Natural killer cell treated with Interleukin-12 subunit alpha and Interleukin-12 subunit beta and Interleukin-15 and Interleukin-18, amount 100 ng/mL, for 72 hours (primary cell): ENCODE data around the gene NRIP2. TPM values are rescaled to one million over a fixed set of nuclear protein-coding genes. Genes with fewer than 3 reads are reported as not detected.

Source experiments
- ATAC-seq, 2 donors: fragments of 150-1000 bp; cut with Tn5 transposase in 1 of 2; sonication (Bioruptor Pico), chemical (Tn5 transposase) in 1 of 2; 2 replicates each; pipeline ENCODE4 v1.10.0; 2021
- DNase-seq: peaks from one replicate; pipeline ENCODE4 v3.0.0; 2022; ENCODE audit warnings: low spot score
- H3K27ac Mint-ChIP-seq, 2 donors: 1 replicate in 1 of 2; 2 replicates in 1 of 2; pipeline ENCODE4 v1.8.0; 2022; ENCODE audit warnings: mixed read lengths in 2 of 2, mild to moderate bottlenecking in 1 of 2, moderate library complexity in 1 of 2
- H3K27me3 Mint-ChIP-seq, 2 donors: 1 replicate in 1 of 2; 2 replicates in 1 of 2; pipeline ENCODE4 v1.8.0; 2022; ENCODE audit warnings: mixed read lengths in 2 of 2
- H3K36me3 Mint-ChIP-seq: one replicate; pipeline ENCODE4 v1.8.0; 2022; ENCODE audit warnings: mixed read lengths
- H3K4me1 Mint-ChIP-seq, 2 donors: 1 replicate in 1 of 2; 2 replicates in 1 of 2; pipeline ENCODE4 v1.8.0; 2022; ENCODE audit warnings: low read depth in 2 of 2, mixed read lengths in 2 of 2, mild to moderate bottlenecking in 1 of 2
- H3K4me3 Mint-ChIP-seq: one replicate; pipeline ENCODE4 v1.8.0; 2022; ENCODE audit warnings: mixed read lengths
- H3K9me3 Mint-ChIP-seq: 2 replicates; pipeline ENCODE4 v1.8.0; 2022; ENCODE audit warnings: mixed read lengths
- total RNA-seq, 2 donors: library from RNA; stranded (reverse); gene quantifications; one replicate each; pipeline ENCODE4 v1.2.3, GENCODE V29; 2022

Gene NRIP2
- total RNA-seq, 2 donors from 2014 or later = not detected

DNA sequence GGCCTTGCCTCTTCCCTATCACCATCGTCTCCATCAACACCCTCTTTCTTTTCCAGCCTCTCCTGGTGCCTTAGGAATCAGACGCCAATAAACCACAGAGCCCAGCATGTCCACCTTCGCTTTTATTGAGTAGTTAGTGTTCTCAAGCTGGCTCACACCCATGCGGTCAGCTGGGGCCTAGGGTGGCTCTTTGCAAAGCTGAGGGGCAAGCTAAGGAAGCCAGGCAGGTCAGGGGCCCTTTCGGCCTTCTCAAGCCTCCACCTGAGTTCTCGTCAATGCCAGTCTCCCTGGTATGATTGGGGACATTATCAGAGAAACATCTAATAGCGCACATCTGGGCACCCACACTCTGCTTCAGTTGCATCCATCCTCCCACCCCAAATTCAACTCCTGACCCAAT, 22.7 kb upstream of the NRIP2 start:
- no peak for ATAC-seq
- no peaks in the 10 kb centered on the region for H3K4me1 Mint-ChIP-seq
- H3K36me3 Mint-ChIP-seq = peaks cover 7% of the 10 kb centered on the region
- no peak for DNase-seq
- no peak overlapping the region for H3K4me3 Mint-ChIP-seq
- H3K27me3 Mint-ChIP-seq = no peaks in the 10 kb centered on the region
- H3K27ac Mint-ChIP-seq = no peak overlapping the region
- no peaks in the 10 kb centered on the region for H3K9me3 Mint-ChIP-seq

DNA sequence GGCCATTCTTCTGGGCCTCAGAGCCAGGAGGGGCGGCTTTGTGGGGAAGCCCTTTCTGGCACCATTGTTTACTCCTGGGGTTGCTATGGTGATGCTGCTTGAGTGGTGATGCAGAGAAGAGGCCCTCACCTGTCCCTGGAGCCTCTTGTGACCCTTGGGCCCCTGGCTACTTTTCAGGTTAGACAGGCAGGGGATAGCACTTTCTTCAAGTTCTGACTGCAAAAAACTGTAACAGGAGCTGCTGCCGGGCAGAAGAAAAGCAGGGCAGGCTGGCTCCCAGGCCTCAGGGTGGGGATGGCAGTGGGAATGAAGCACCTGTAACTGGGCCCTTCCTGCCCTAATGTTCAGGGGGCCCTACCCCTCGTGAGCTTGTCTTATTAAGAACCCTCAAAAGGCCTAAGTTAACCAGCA, 22.2 kb upstream of the NRIP2 start, which contains the start of gene TEX52:
TEX52 (minus strand) TSS at position 19 of the 411 bp plus-strand sequence; CDS start at position 6, 13 bp downstream.
- DNase-seq (no peak), ATAC-seq (no peak)
- H3K27me3 Mint-ChIP-seq = no peaks in the 10 kb centered on the region
- H3K36me3 Mint-ChIP-seq = peaks cover 7% of the 10 kb centered on the region
- H3K4me1 Mint-ChIP-seq = no peaks in the 10 kb centered on the region
- H3K4me3 Mint-ChIP-seq = no peak within 1 kb of the TSS
- no peaks in the 10 kb centered on the region for H3K9me3 Mint-ChIP-seq
- H3K27ac Mint-ChIP-seq = no peak within 1 kb of the TSS

DNA sequence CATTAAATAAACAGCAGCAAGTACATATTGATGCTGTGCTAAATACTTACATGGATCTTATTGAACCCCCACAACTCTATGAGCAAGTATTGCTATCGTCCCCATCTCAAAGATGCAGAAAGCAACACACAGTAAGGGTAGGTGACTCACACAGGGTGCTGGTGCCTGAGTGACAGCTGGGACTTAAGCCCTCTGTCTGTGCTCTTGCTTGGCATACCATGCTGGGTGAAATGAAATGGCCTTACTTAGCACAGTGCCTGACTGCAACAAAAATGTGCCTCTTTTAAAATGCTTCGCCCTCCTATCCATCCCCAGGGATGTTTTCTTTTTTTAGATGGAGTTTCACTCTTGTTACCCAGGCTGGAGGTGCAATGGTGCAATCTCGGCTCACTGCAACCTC, 21.2 kb upstream of the NRIP2 start:
- H3K4me3 Mint-ChIP-seq = no peak overlapping the region
- no peaks in the 10 kb centered on the region for H3K27me3 Mint-ChIP-seq
- peaks cover 7% of the 10 kb centered on the region for H3K36me3 Mint-ChIP-seq
- no peaks in the 10 kb centered on the region for H3K9me3 Mint-ChIP-seq
- ATAC-seq (peak in 1 of 2 donors; percentile 28), DNase-seq (no peak)
- H3K4me1 Mint-ChIP-seq = no peaks in the 10 kb centered on the region
- no peak overlapping the region for H3K27ac Mint-ChIP-seq

GRCh38 chr12:2855546-2855945, 20.7 kb upstream of the NRIP2 start:
- DNase-seq (no peak), ATAC-seq (no peak)
- Mint-ChIP-seq H3K4me3 (no peak overlapping the region), H3K4me1 (no peaks in the 10 kb centered on the region), H3K27me3 (no peaks in the 10 kb centered on the region), H3K27ac (no peak overlapping the region), H3K36me3 (peaks cover 7% of the 10 kb centered on the region), H3K9me3 (no peaks in the 10 kb centered on the region)

GRCh38 chr12:2854669-2855453, 20.0 kb upstream of the NRIP2 start:
- Mint-ChIP-seq H3K27me3 (no peaks in the 10 kb centered on the region), H3K36me3 (peaks cover 2% of the 10 kb centered on the region), H3K4me1 (no peaks in the 10 kb centered on the region), H3K9me3 (no peaks in the 10 kb centered on the region), H3K4me3 (no peak overlapping the region), H3K27ac (no peak overlapping the region)
- DNase-seq (no peak), ATAC-seq (no peak)

DNA sequence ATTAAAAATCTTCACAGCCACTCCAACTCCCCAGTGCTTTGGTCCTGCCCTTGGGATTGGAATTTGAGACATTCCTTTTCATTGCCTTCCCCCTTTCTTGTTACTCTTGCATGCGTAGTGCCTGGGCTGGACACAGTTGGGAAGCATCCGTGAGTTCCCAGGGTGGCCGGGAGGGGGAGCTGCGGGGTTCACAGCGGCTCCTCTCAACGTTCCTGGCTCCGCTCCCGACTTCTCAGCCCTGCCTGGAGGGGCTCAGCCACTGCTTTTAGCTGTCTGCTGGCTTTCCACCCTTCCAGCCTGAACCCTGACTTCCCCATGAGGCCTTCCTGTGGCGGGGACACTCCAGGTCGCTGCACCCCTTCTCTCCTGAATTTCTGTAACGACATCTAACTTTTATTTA, 18.8 kb upstream of the NRIP2 start:
- Mint-ChIP-seq H3K36me3 (no peaks in the 10 kb centered on the region), H3K9me3 (no peaks in the 10 kb centered on the region), H3K4me3 (no peak overlapping the region), H3K27me3 (no peaks in the 10 kb centered on the region), H3K4me1 (no peaks in the 10 kb centered on the region), H3K27ac (no peak overlapping the region)
- DNase-seq = no peak
- peak; percentile 55 to 76 for ATAC-seq

- Mint-ChIP-seq H3K27me3 (no peaks in the 10 kb centered on the region), H3K9me3 (no peaks in the 10 kb centered on the region), H3K36me3 (no peaks in the 10 kb centered on the region), H3K4me1 (no peaks in the 10 kb centered on the region), H3K27ac (no peak overlapping the region), H3K4me3 (no peak overlapping the region)
- DNase-seq = no peak
- ATAC-seq = no peak
Observed at GRCh38 chr12:2851931-2852330, 17.1 kb upstream of the NRIP2 start.

DNA sequence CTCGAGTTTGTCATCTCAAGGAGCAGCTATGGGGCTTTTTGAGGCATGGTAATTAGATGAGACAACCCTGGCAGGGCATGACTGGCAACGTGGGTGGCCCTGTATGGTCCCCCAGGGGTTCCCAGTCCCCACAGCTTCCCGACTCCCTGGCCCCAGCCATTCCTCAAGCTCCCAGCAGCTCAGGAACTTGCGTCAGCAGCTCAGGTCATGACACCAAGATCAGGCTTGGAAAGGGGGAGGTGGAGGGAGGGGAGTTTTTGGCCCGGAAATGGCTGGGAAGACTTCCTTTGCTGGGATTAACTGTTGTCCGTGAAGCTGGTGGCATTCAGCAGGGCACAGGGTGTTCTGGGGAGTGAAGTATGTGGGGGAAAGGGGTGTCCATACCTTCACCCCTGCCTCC, 10.4 kb upstream of the NRIP2 start:
- H3K4me3 Mint-ChIP-seq = no peak overlapping the region
- H3K4me1 Mint-ChIP-seq = no peaks in the 10 kb centered on the region
- no peaks in the 10 kb centered on the region for H3K36me3 Mint-ChIP-seq
- H3K9me3 Mint-ChIP-seq = no peaks in the 10 kb centered on the region
- ATAC-seq (no peak), DNase-seq (no peak)
- no peaks in the 10 kb centered on the region for H3K27me3 Mint-ChIP-seq
- no peak overlapping the region for H3K27ac Mint-ChIP-seq

- no peaks in the 10 kb centered on the region for H3K9me3 Mint-ChIP-seq
- no peak overlapping the region for H3K27ac Mint-ChIP-seq
- H3K4me3 Mint-ChIP-seq = no peak overlapping the region
- DNase-seq (no peak), ATAC-seq (no peak)
- H3K36me3 Mint-ChIP-seq = no peaks in the 10 kb centered on the region
- H3K27me3 Mint-ChIP-seq = no peaks in the 10 kb centered on the region
- peaks cover 0 to 2% of the 10 kb centered on the region in 2 donors for H3K4me1 Mint-ChIP-seq
Observed at GRCh38 chr12:2844786-2845185, 10.0 kb upstream of the NRIP2 start.

DNA sequence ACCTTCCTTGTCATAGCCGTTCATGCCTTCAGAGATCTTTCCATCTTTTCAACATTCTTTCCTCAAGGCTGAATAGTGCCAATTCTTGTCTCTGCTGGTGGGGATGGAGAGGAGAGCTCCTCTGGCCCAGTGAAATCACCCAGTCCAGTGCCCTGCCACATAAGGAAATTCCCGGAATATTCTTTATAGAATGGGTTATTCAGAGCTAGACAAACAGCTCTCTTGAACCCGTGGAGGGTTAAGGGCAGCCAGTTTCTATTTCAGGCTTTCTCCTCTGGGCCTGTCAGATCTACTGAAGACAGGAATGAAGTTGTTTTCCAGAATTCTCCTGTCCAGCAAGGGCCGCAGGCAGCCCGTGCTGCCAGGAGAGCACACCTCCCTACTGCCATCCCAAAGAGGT, 8.1 kb upstream of the NRIP2 start:
- Mint-ChIP-seq H3K4me1 (peaks cover 0 to 3% of the 10 kb centered on the region in 2 donors), H3K4me3 (no peak overlapping the region), H3K27me3 (no peaks in the 10 kb centered on the region), H3K36me3 (no peaks in the 10 kb centered on the region), H3K9me3 (no peaks in the 10 kb centered on the region), H3K27ac (no peak overlapping the region)
- ATAC-seq (no peak), DNase-seq (no peak)

- H3K27ac Mint-ChIP-seq = no peak overlapping the region
- H3K27me3 Mint-ChIP-seq = no peaks in the 10 kb centered on the region
- H3K4me1 Mint-ChIP-seq = peaks cover 0 to 7% of the 10 kb centered on the region in 2 donors
- DNase-seq = no peak
- no peak for ATAC-seq
- H3K36me3 Mint-ChIP-seq = no peaks in the 10 kb centered on the region
- H3K4me3 Mint-ChIP-seq = no peak overlapping the region
- no peaks in the 10 kb centered on the region for H3K9me3 Mint-ChIP-seq
Observed at GRCh38 chr12:2841056-2841650, 6.3 kb upstream of the NRIP2 start.

DNA sequence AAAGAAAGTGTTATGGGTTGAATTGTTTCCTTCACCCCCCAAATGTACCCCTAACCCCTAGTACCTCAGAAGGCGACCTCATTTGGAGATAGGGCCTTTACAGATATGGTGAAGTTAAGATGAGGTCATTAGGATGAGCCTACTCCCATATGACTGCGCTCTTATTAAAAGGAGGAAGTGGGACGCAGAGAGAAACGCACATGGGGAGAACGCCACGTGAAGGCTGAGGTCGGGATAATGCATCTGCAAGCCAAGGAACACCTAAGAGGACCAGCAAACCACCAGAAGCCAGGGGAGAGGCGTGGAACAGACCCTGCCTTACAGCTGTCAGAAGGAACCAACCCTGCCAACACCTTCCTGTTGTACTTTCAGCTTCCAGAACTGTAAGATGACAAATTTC, 1.7 kb upstream of the NRIP2 start:
- H3K9me3 Mint-ChIP-seq = no peaks in the 10 kb centered on the region
- ATAC-seq = no peak
- peaks cover 0 to 13% of the 10 kb centered on the region in 2 donors for H3K4me1 Mint-ChIP-seq
- H3K36me3 Mint-ChIP-seq = no peaks in the 10 kb centered on the region
- no peak for DNase-seq
- no peak overlapping the region for H3K4me3 Mint-ChIP-seq
- H3K27me3 Mint-ChIP-seq = peaks cover 0 to 2% of the 10 kb centered on the region in 2 donors
- H3K27ac Mint-ChIP-seq = no peak overlapping the region

GRCh38 chr12:2835691-2836403, 1.0 kb upstream of the NRIP2 start:
- Mint-ChIP-seq H3K36me3 (no peaks in the 10 kb centered on the region), H3K27me3 (peaks cover 0 to 2% of the 10 kb centered on the region in 2 donors), H3K4me1 (peaks cover 0 to 14% of the 10 kb centered on the region in 2 donors), H3K9me3 (no peaks in the 10 kb centered on the region), H3K27ac (no peak overlapping the region), H3K4me3 (no peak overlapping the region)
- no peak for DNase-seq
- ATAC-seq = no peak

GRCh38 chr12:2833810-2834209, 1.0 kb downstream of the NRIP2 start:
- Mint-ChIP-seq H3K27me3 (peaks cover 0 to 2% of the 10 kb centered on the region in 2 donors), H3K4me3 (no peak overlapping the region), H3K9me3 (no peaks in the 10 kb centered on the region), H3K27ac (no peak overlapping the region), H3K36me3 (no peaks in the 10 kb centered on the region), H3K4me1 (peaks cover 0 to 11% of the 10 kb centered on the region in 2 donors)
- ATAC-seq (no peak), DNase-seq (no peak)
